Right atrium auricular region (tissue), 2 donors: ENCODE results near the gene GPRC5A. TPM values are rescaled to one million over a fixed set of nuclear protein-coding genes. Genes with fewer than 3 reads are reported as not detected.

Source experiments
- DNase-seq: peaks from one replicate; pipeline ENCODE4 v3.0.0-alpha.2; 2019; ENCODE audit warnings: low spot score
- H3K27ac ChIP-seq, 2 donors: fragments of 200-600 bp; sonication (generic); 1 replicate in 1 of 2; 2 replicates in 1 of 2; pipeline ENCODE4 v1.5.1; 2016 to 2019
- H3K27me3 ChIP-seq, 2 donors: fragments of 200-600 bp; sonication (generic); one replicate each; pipeline versions ENCODE4 v1.5.1 to v1.6.0; 2017 to 2019
- H3K36me3 ChIP-seq: fragments of 200-600 bp; sonication (generic); one replicate; pipeline ENCODE4 v1.5.1; 2016
- H3K4me1 ChIP-seq, 2 donors: fragments of 200-600 bp; sonication (generic); one replicate each; pipeline versions ENCODE4 v1.5.1 to v1.6.0; 2017 to 2019
- H3K4me3 ChIP-seq, 2 donors: fragments of 200-600 bp; sonication (generic); 1 replicate in 1 of 2; 2 replicates in 1 of 2; pipeline ENCODE4 v1.5.1; 2017 to 2019; ENCODE audit warnings: mild to moderate bottlenecking in 1 of 2, moderate library complexity in 1 of 2
- H3K9me3 ChIP-seq, 2 donors: fragments of 200-600 bp; sonication (generic); one replicate each; pipeline ENCODE4 v1.5.1; 2019
- CTCF ChIP-seq, 2 donors: fragments of 200-600 bp; sonication (generic); IDR thresholded peaks; one replicate each; pipeline ENCODE4 v1.5.1; 2019; ENCODE audit warnings: antibody characterized with exemption in 2 of 2
- total RNA-seq, 2 donors: library from RNA; depleted of rRNA; stranded (reverse); fragments of >200 nt; gene quantifications; one replicate each; pipeline ENCODE4 v1.1.0, GENCODE V29; 2016

Gene GPRC5A
- total RNA-seq, 2 donors from 2014 or later = 10.1 to 14.3 TPM

- H3K4me3 ChIP-seq = peak overlapping the region; percentile 36 to 53
- H3K36me3 ChIP-seq = no peaks in the 10 kb centered on the region
- no peak for DNase-seq
- peaks cover 0 to 18% of the 10 kb centered on the region in 2 donors for H3K4me1 ChIP-seq
- no peaks in the 10 kb centered on the region for H3K9me3 ChIP-seq
- peak in 1 of 2 donors; percentile 29 for TF ChIP-seq CTCF (IDR thresholded peaks at IDR 0.05)
- no peaks in the 10 kb centered on the region for H3K27me3 ChIP-seq
- H3K27ac ChIP-seq = peak overlapping the region; percentile 62 to 70
Measured at GRCh38 chr12:12890543-12891079, 751 bp upstream of the GPRC5A start.

- no peaks in the 10 kb centered on the region for H3K27me3 ChIP-seq
- peaks cover 0 to 18% of the 10 kb centered on the region in 2 donors for H3K4me1 ChIP-seq
- peak overlapping the region; percentile 36 to 53 for H3K4me3 ChIP-seq
- TF ChIP-seq CTCF (IDR thresholded peaks at IDR 0.05) = no peak
- no peaks in the 10 kb centered on the region for H3K9me3 ChIP-seq
- peak overlapping the region; percentile 62 to 70 for H3K27ac ChIP-seq
- no peak for DNase-seq
- H3K36me3 ChIP-seq = no peaks in the 10 kb centered on the region
Measured at GRCh38 chr12:12891881-12892355, 556 bp downstream of the GPRC5A start.

- Histone ChIP-seq H3K27me3 (no peaks in the 10 kb centered on the region), H3K9me3 (no peaks in the 10 kb centered on the region), H3K4me1 (peaks cover 0 to 18% of the 10 kb centered on the region in 2 donors), H3K36me3 (no peaks in the 10 kb centered on the region), H3K4me3 (peak overlapping the region in 1 of 2 donors; percentile 53), H3K27ac (no peak overlapping the region)
- TF ChIP-seq CTCF (IDR thresholded peaks at IDR 0.05) = no peak
- no peak for DNase-seq
Measured at GRCh38 chr12:12892681-12893141, 1.3 kb downstream of the GPRC5A start.

GRCh38 chr12:12893438-12893837, 2.1 kb downstream of the GPRC5A start:
- H3K27me3 ChIP-seq = no peaks in the 10 kb centered on the region
- no peak for TF ChIP-seq CTCF (IDR thresholded peaks at IDR 0.05)

GRCh38 chr12:12896260-12896659, 4.9 kb downstream of the GPRC5A start:
- no peak for TF ChIP-seq CTCF (IDR thresholded peaks at IDR 0.05)
- no peak for DNase-seq
- Histone ChIP-seq H3K4me3 (no peak overlapping the region), H3K27me3 (no peaks in the 10 kb centered on the region), H3K36me3 (no peaks in the 10 kb centered on the region), H3K27ac (no peak overlapping the region), H3K4me1 (peaks cover 0 to 7% of the 10 kb centered on the region in 2 donors), H3K9me3 (no peaks in the 10 kb centered on the region)

More at GRCh38 chr12:12893438-12893837, 2.1 kb downstream of the GPRC5A start:
- DNase-seq = no peak
- H3K4me3 ChIP-seq = no peak overlapping the region
- no peaks in the 10 kb centered on the region for H3K36me3 ChIP-seq
- no peak overlapping the region for H3K27ac ChIP-seq
- peaks cover 0 to 18% of the 10 kb centered on the region in 2 donors for H3K4me1 ChIP-seq
- no peaks in the 10 kb centered on the region for H3K9me3 ChIP-seq

GRCh38 chr12:12897302-12897701, 5.9 kb downstream of the GPRC5A start:
- H3K36me3 ChIP-seq = no peaks in the 10 kb centered on the region
- H3K4me3 ChIP-seq = no peak overlapping the region
- DNase-seq = no peak
- H3K9me3 ChIP-seq = no peaks in the 10 kb centered on the region
- no peak overlapping the region for H3K27ac ChIP-seq
- no peaks in the 10 kb centered on the region for H3K4me1 ChIP-seq
- TF ChIP-seq CTCF (IDR thresholded peaks at IDR 0.05) = no peak
- no peaks in the 10 kb centered on the region for H3K27me3 ChIP-seq
